Esophagus muscularis mucosa (tissue), 4 donors: ENCODE data around the gene PDK2. TPM values are rescaled to one million over a fixed set of nuclear protein-coding genes. Genes with fewer than 3 reads are reported as not detected.

Experiments
- DNase-seq: peaks from one replicate; pipeline ENCODE4 v3.0.0-alpha.2; 2017; ENCODE audit errors: extremely low spot score
- H3K27ac ChIP-seq, 4 donors: fragments of 200-600 bp; sonication (generic); replicated peaks in 1 of 4; 1 replicate in 3 of 4; 2 replicates in 1 of 4; pipeline ENCODE4 v1.5.1; 2016 to 2019; ENCODE audit warnings: mild to moderate bottlenecking in 1 of 4
- H3K27me3 ChIP-seq, 4 donors: fragments of 200-600 bp; sonication (generic); one replicate each; pipeline versions ENCODE4 v1.5.1 to v1.6.0; 2016 to 2019
- H3K36me3 ChIP-seq, 4 donors: fragments of 200-600 bp; sonication (generic); one replicate each; pipeline ENCODE4 v1.5.1; 2016 to 2019
- H3K4me1 ChIP-seq, 4 donors: fragments of 200-600 bp; sonication (generic); one replicate each; pipeline ENCODE4 v1.5.1; 2016 to 2019
- H3K4me3 ChIP-seq, 4 donors: fragments of 200-600 bp; sonication (generic); 1 replicate in 2 of 4; 2 replicates in 2 of 4; pipeline ENCODE4 v1.5.1; 2016 to 2019; ENCODE audit warnings: mild to moderate bottlenecking in 4 of 4, moderate library complexity in 1 of 4
- H3K9me3 ChIP-seq, 4 donors: fragments of 200-600 bp; sonication (generic); 1 replicate in 3 of 4; 2 replicates in 1 of 4; pipeline ENCODE4 v1.5.1; 2016 to 2019
- CTCF ChIP-seq, 3 experiments: fragments of 200-600 bp in 2 of 3; fragments of 450-650 bp in 1 of 3; sonication (generic) in 2 of 3; IDR thresholded peaks; one replicate each; pipeline ENCODE4 v1.5.1; 2017 to 2019; ENCODE audit warnings: antibody characterized with exemption in 3 of 3, mild to moderate bottlenecking in 2 of 3, moderate library complexity in 1 of 3
- EP300 ChIP-seq: sonication (generic); formaldehyde crosslinking; IDR thresholded peaks from one replicate; pipeline ENCODE4 v1.6.1; 2017; ENCODE audit warnings: antibody characterized with exemption
- POLR2A ChIP-seq: fragments of 450-650 bp; IDR thresholded peaks from one replicate; pipeline ENCODE4 v1.6.1; 2017; ENCODE audit warnings: antibody characterized with exemption, moderate library complexity, mild to moderate bottlenecking, low read depth
- POLR2AphosphoS5 ChIP-seq, 2 donors: sonication (generic); formaldehyde crosslinking; IDR thresholded peaks; one replicate each; pipeline ENCODE4 v1.6.1; 2017; ENCODE audit warnings: antibody characterized with exemption in 2 of 2
- WGBS: methylation state at CpG from one replicate; pipeline ENCODE4 v1.1.5; 2018; 5-methylcytosine and 5-hydroxymethylcytosine counted together
- intact Hi-C: fragments of 100-400 bp; cut with DNase I; formaldehyde crosslinking; loops from one replicate; pipeline ENCODE4 v1.15.1; 2023
- total RNA-seq, 4 donors: library from RNA; depleted of rRNA; stranded (reverse); fragments of >200 nt; gene quantifications; one replicate each; pipeline versions ENCODE4 v1.1.0 to v1.2.1, GENCODE V29; 2016

Gene PDK2
- total RNA-seq, 4 donors from 2014 or later, result 31.6 to 118 (median 61.4) TPM

DNA sequence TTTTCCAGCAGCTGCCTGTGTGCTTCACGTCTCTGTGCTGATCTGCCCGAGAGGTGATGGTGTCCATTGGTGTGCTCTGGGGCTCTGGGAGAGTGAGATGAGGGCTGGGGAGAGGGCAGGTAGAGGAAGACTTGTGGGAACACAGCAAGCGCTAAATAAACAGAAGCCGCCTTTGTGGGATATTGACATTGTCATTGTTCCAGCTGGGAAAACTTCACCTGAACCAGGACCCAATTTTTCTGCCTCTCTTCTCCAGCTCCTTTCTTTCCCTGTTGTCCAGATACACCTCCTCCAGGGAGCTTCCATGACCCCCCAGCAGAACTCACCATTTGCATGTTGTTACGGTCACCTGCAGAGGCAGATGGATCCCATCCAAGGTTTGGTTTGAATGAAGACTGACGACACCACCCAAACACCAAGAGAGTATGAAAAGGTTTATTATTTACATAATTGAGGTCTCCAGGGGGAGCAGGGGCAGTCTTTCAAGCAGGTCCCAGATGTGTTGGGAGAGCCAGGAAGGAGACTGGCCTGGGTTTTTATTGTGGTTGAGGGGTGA is 42.8 kb upstream of the PDK2 start:
- H3K27ac ChIP-seq, result no peak overlapping the region
- H3K4me3 ChIP-seq, result no peak overlapping the region
- H3K9me3 ChIP-seq, result no peaks in the 10 kb centered on the region
- no peak for DNase-seq
- no peaks in the 10 kb centered on the region for H3K36me3 ChIP-seq
- no peak for TF ChIP-seq EP300
- TF ChIP-seq CTCF (IDR thresholded peaks at IDR 0.05), result no peak
- TF ChIP-seq POLR2A, result no peak
- TF ChIP-seq POLR2AphosphoS5 (IDR thresholded peaks at IDR 0.05), result no peak
- intact Hi-C loops, result no loop called here
- H3K4me1 ChIP-seq, result peaks cover 20 to 56% (median 49%) of the 10 kb centered on the region in 4 donors
- 91% methylated on average over 6 of the region's 6 CpGs for WGBS
- H3K27me3 ChIP-seq, result no peaks in the 10 kb centered on the region

GRCh38 chr17:50052822-50053653 is 42.1 kb upstream of the PDK2 start:
- Histone ChIP-seq H3K27me3 (no peaks in the 10 kb centered on the region), H3K9me3 (no peaks in the 10 kb centered on the region), H3K27ac (no peak overlapping the region), H3K4me1 (peaks cover 27 to 56% (median 51%) of the 10 kb centered on the region in 4 donors), H3K4me3 (no peak overlapping the region), H3K36me3 (no peaks in the 10 kb centered on the region)
- 63% methylated on average over 7 of the region's 7 CpGs for WGBS
- no peak for DNase-seq
- no peak for TF ChIP-seq EP300
- no peak for TF ChIP-seq POLR2A
- TF ChIP-seq CTCF (IDR thresholded peaks at IDR 0.05), result no peak
- TF ChIP-seq POLR2AphosphoS5 (IDR thresholded peaks at IDR 0.05), result no peak
- intact Hi-C loops, result no loop called here

GRCh38 chr17:50053654-50053960 is 41.5 kb upstream of the PDK2 start:
- intact Hi-C loops, result no loop called here
- DNase-seq, result no peak
- 94% methylated on average over 2 of the region's 3 CpGs for WGBS
- H3K27ac ChIP-seq, result no peak overlapping the region
- TF ChIP-seq POLR2AphosphoS5 (IDR thresholded peaks at IDR 0.05) (no peak), CTCF (IDR thresholded peaks at IDR 0.05) (no peak), EP300 (no peak), POLR2A (no peak)
- H3K9me3 ChIP-seq, result no peaks in the 10 kb centered on the region
- H3K27me3 ChIP-seq, result no peaks in the 10 kb centered on the region
- no peaks in the 10 kb centered on the region for H3K36me3 ChIP-seq
- H3K4me1 ChIP-seq, result peaks cover 31 to 58% (median 56%) of the 10 kb centered on the region in 4 donors
- no peak overlapping the region for H3K4me3 ChIP-seq

DNA sequence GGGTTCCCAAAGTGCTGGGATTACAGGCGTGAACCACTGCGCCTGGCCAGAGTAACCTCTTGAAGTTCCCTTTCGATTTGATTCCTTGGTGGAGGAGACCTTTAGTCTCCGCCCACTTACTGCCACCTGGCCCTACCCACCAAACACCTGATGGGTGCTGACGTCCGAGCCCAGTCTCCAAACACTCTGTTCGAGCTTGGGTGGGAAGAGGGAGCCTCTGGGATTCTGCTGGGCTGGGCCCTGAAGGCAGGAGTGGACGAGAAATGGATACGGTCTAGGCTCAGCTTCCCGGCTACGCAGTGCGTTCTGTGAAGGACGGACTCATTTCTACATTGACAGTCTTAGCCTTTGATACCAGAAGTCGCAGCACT is 40.1 kb upstream of the PDK2 start:
- TF ChIP-seq EP300 (no peak), CTCF (IDR thresholded peaks at IDR 0.05) (no peak), POLR2AphosphoS5 (IDR thresholded peaks at IDR 0.05) (peak; percentile 9 to 67)
- Histone ChIP-seq H3K27ac (peak overlapping the region; percentile 91 to 97 (median 95)), H3K9me3 (no peaks in the 10 kb centered on the region), H3K4me3 (peak overlapping the region; percentile 72 to 95 (median 90)), H3K4me1 (peaks cover 45 to 72% (median 71%) of the 10 kb centered on the region in 4 donors), H3K27me3 (no peaks in the 10 kb centered on the region), H3K36me3 (no peaks in the 10 kb centered on the region)
- 7% methylated on average over 14 of the region's 14 CpGs for WGBS
- no peak for DNase-seq
- intact Hi-C loops, result no loop called here
